IMR-90 (cell line): Measurements from ENCODE around the gene HNRNPA3. TPM values are rescaled to one million over a fixed set of nuclear protein-coding genes. Genes with fewer than 3 reads are reported as not detected.

Source experiments
- ATAC-seq: fragments of 200-7000 bp; cut with Tn5 transposase; 2 replicates; pipeline ENCODE4 v1.9.1; 2020; ENCODE audit warnings: low read depth, mild to moderate bottlenecking, moderate library complexity
- BruUV-seq: library from RNA; stranded (reverse); fragments of 400-500 nt; replicated peaks from 2 replicates; lab custom pipeline; 2021; lab: Mats Ljungman, UMichigan
- CTCF ChIA-PET: fragments of 300-600 bp; formaldehyde crosslinking; extraction: SDS; loops from one replicate; lab custom pipeline; 2021; ENCODE audit warnings: antibody characterized with exemption; lab: Yijun Ruan, JAX
- POLR2A ChIA-PET: fragments of 300-600 bp; sonication (Branson Sonifier 250); formaldehyde crosslinking; loops from one replicate; lab custom pipeline; 2022; ENCODE audit warnings: antibody characterized with exemption; ENCODE audit not compliant: unreplicated experiment; lab: Charles Lee
- DNase-seq: peaks from one replicate; pipeline ENCODE4 v3.0.0; 2013
- H2AFZ ChIP-seq: replicated peaks from 2 replicates; pipeline ENCODE3; 2013; ENCODE audit warnings: low read length, mild to moderate bottlenecking; ENCODE audit not compliant: poor library complexity
- H2AK5ac ChIP-seq: 2 replicates; pipeline ENCODE4 v1.6.1; 2013; ENCODE audit warnings: low read depth, low read length, inconsistent platforms
- H2AK9ac ChIP-seq: replicated peaks from 2 replicates; pipeline ENCODE3; 2013; ENCODE audit warnings: mild to moderate bottlenecking, low read depth, low read length, moderate library complexity; ENCODE audit not compliant: poor library complexity
- H2BK120ac ChIP-seq: 2 replicates; pipeline ENCODE4 v1.6.1; 2013; ENCODE audit warnings: low read depth, low read length, inconsistent platforms
- H2BK15ac ChIP-seq: 3 replicates; pipeline ENCODE4 v1.6.1; 2013; ENCODE audit warnings: low read depth, low read length, inconsistent platforms
- H2BK20ac ChIP-seq: 2 replicates; pipeline ENCODE4 v1.6.1; 2013; ENCODE audit warnings: low read depth, mild to moderate bottlenecking, inconsistent platforms, low read length, moderate library complexity
- H2BK5ac ChIP-seq: 2 replicates; pipeline ENCODE4 v1.6.1; 2013; ENCODE audit warnings: mild to moderate bottlenecking, low read depth, low read length, inconsistent platforms; ENCODE audit not compliant: poor library complexity, severe bottlenecking
- H3K14ac ChIP-seq: replicated peaks from 2 replicates; pipeline ENCODE4 v1.6.1; 2013; ENCODE audit warnings: low read depth, low read length, inconsistent platforms
- H3K18ac ChIP-seq: 2 replicates; pipeline ENCODE4 v1.6.1; 2013; ENCODE audit warnings: low read depth, low read length, control low read depth
- H3K23ac ChIP-seq: 2 replicates; pipeline ENCODE4 v1.6.1; 2013; ENCODE audit warnings: low read depth, low read length, inconsistent platforms
- H3K27ac ChIP-seq: 2 replicates; pipeline ENCODE4 v1.5.1; 2013; ENCODE audit warnings: mild to moderate bottlenecking, control low read depth, low read length; ENCODE audit not compliant: insufficient read depth
- H3K27me3 ChIP-seq: 2 replicates; pipeline ENCODE4 v1.6.1; 2013; ENCODE audit warnings: low read length; ENCODE audit not compliant: control insufficient read depth, insufficient read depth
- H3K36me3 ChIP-seq: 2 replicates; pipeline ENCODE4 v1.6.1; 2013; ENCODE audit warnings: low read length, mixed read lengths; ENCODE audit not compliant: control insufficient read depth, insufficient read depth
- H3K4ac ChIP-seq: 2 replicates; pipeline ENCODE4 v1.6.1; 2013; ENCODE audit warnings: low read depth, low read length, inconsistent platforms
- H3K4me1 ChIP-seq: 2 replicates; pipeline ENCODE4 v1.6.1; 2013; ENCODE audit warnings: low read length, mixed read lengths; ENCODE audit not compliant: control insufficient read depth, insufficient read depth
- H3K4me2 ChIP-seq: 2 replicates; pipeline ENCODE4 v1.6.1; 2013; ENCODE audit warnings: low read depth, mild to moderate bottlenecking, control low read depth, low read length, moderate library complexity
- H3K4me3 ChIP-seq: 2 replicates; pipeline ENCODE4 v1.5.1; 2013; ENCODE audit warnings: low read depth, mild to moderate bottlenecking, control low read depth, low read length, moderate library complexity; ENCODE audit not compliant: insufficient read depth
- H3K56ac ChIP-seq: 2 replicates; pipeline ENCODE4 v1.6.1; 2013; ENCODE audit warnings: low read length, inconsistent platforms; ENCODE audit not compliant: insufficient read depth; ENCODE audit errors: extremely low read depth
- H3K79me1 ChIP-seq, 2 experiments: 2 replicates each; pipeline ENCODE4 v1.6.1; 2013; ENCODE audit warnings: low read length in 2 of 2, inconsistent platforms in 1 of 2, low read depth in 1 of 2
- H3K9ac ChIP-seq: 2 replicates; pipeline ENCODE4 v1.6.1; 2013; ENCODE audit warnings: low read depth, low read length, control low read depth
- H3K9me1 ChIP-seq: 2 replicates; pipeline ENCODE4 v1.6.1; 2013; ENCODE audit warnings: low read length, inconsistent platforms; ENCODE audit not compliant: insufficient read depth
- H3K9me3 ChIP-seq: 2 replicates; pipeline ENCODE4 v1.6.1; 2013; ENCODE audit warnings: low read length; ENCODE audit not compliant: control insufficient read depth, insufficient read depth
- H4K20me1 ChIP-seq: 2 replicates; pipeline ENCODE4 v1.6.1; 2013; ENCODE audit warnings: low read length, inconsistent platforms; ENCODE audit not compliant: insufficient read depth
- H4K5ac ChIP-seq: 2 replicates; pipeline ENCODE4 v1.6.1; 2013; ENCODE audit warnings: mild to moderate bottlenecking, low read depth, low read length, control low read depth
- H4K8ac ChIP-seq, 2 experiments: 2 replicates each; pipeline ENCODE4 v1.6.1; 2013; ENCODE audit warnings: low read depth in 2 of 2, low read length in 2 of 2, control low read depth in 1 of 2, inconsistent platforms in 1 of 2
- H4K91ac ChIP-seq: 2 replicates; pipeline ENCODE4 v1.6.1; 2013; ENCODE audit warnings: low read depth, low read length, inconsistent platforms; ENCODE audit not compliant: insufficient read depth
- BHLHE40 ChIP-seq: fragments of 150-350 bp; IDR thresholded peaks from 2 replicates; pipeline ENCODE4 v1.6.1; 2016; ENCODE audit warnings: mild to moderate bottlenecking, low read depth, low read length
- CEBPB ChIP-seq: IDR thresholded peaks from 2 replicates; pipeline ENCODE4 v1.6.1; 2012; ENCODE audit warnings: low read depth, low read length, improper control_type of control experiment
- CHD1 ChIP-seq: IDR thresholded peaks from 2 replicates; pipeline ENCODE4 v1.6.1; 2012; ENCODE audit warnings: low read depth, low read length, improper control_type of control experiment
- CTCF ChIP-seq: conservative IDR thresholded peaks from 2 replicates; pipeline ENCODE4 v1.5.1; 2012; ENCODE audit warnings: mild to moderate bottlenecking, low read depth, low read length, improper control_type of control experiment
- ELK1 ChIP-seq: fragments of 150-350 bp; IDR thresholded peaks from 2 replicates; pipeline ENCODE4 v1.6.1; 2016; ENCODE audit warnings: low read depth, mild to moderate bottlenecking, low read length, moderate library complexity, borderline replicate concordance
- FOS ChIP-seq: fragments of 150-350 bp; IDR thresholded peaks from 2 replicates; pipeline ENCODE4 v1.6.1; 2016; ENCODE audit warnings: low read depth, low read length
- MAFK ChIP-seq: IDR thresholded peaks from 2 replicates; pipeline ENCODE4 v1.6.1; 2012; ENCODE audit warnings: low read depth, low read length, improper control_type of control experiment
- MAZ ChIP-seq: IDR thresholded peaks from 2 replicates; pipeline ENCODE4 v1.6.1; 2012; ENCODE audit warnings: low read depth, mild to moderate bottlenecking, low read length, improper control_type of control experiment, moderate library complexity, borderline replicate concordance
- MXI1 ChIP-seq: IDR thresholded peaks from 2 replicates; pipeline ENCODE4 v1.6.1; 2012; ENCODE audit warnings: low read depth, mild to moderate bottlenecking, low read length, moderate library complexity, borderline replicate concordance
- NFE2L2 ChIP-seq: fragments of 150-350 bp; IDR thresholded peaks from 2 replicates; pipeline ENCODE4 v1.6.1; 2016; ENCODE audit warnings: low read depth, mild to moderate bottlenecking, low read length
- POLR2A ChIP-seq: IDR thresholded peaks from 2 replicates; pipeline ENCODE4 v1.6.1; 2012; ENCODE audit warnings: mild to moderate bottlenecking, low read depth, low read length
- RAD21 ChIP-seq: IDR thresholded peaks from 2 replicates; pipeline ENCODE4 v1.6.1; 2012; ENCODE audit warnings: low read length, improper control_type of control experiment
- RCOR1 ChIP-seq: IDR thresholded peaks from 2 replicates; pipeline ENCODE4 v1.6.1; 2012; ENCODE audit warnings: mild to moderate bottlenecking, low read length, improper control_type of control experiment; ENCODE audit not compliant: insufficient replicate concordance
- RFX5 ChIP-seq: IDR thresholded peaks from 2 replicates; pipeline ENCODE4 v1.8.0; 2012; ENCODE audit warnings: low read depth, mild to moderate bottlenecking, low read length, moderate library complexity
- SMC3 ChIP-seq: fragments of 150-350 bp; IDR thresholded peaks from 2 replicates; pipeline ENCODE4 v1.6.1; 2016; ENCODE audit warnings: low read depth, mild to moderate bottlenecking, antibody characterized with exemption, low read length, moderate library complexity
- USF2 ChIP-seq: fragments of 150-350 bp; IDR thresholded peaks from 2 replicates; pipeline ENCODE4 v1.6.1; 2017; ENCODE audit warnings: mild to moderate bottlenecking, antibody characterized with exemption, low read length, low read depth
- WGBS, 2 experiments: methylation state at CpG; one replicate each; pipeline versions ENCODE4 v1.1.5 to v1.1.7; 2013; ENCODE audit warnings: missing lambda C conversion rate in 2 of 2; ENCODE audit not compliant: insufficient read length in 1 of 2; ENCODE audit errors: extremely low coverage in 2 of 2; 5-methylcytosine and 5-hydroxymethylcytosine counted together
- dilution Hi-C: fragments of 300-500 bp; cut with HindIII; formaldehyde crosslinking; loops from one replicate; pipeline ENCODE4 v1.14.3; 2018; ENCODE audit warnings: low sequenced_read_pairs; ENCODE audit not compliant: unreplicated experiment
- in situ Hi-C: fragments of 300-500 bp; cut with MboI; formaldehyde crosslinking; loops from 3 replicates; pipeline ENCODE4 v1.14.3; 2019; ENCODE audit warnings: low sequenced_read_pairs, inconsistent platforms, mixed read lengths
- intact Hi-C: fragments of 100-400 bp; cut with micrococcal nuclease; formaldehyde crosslinking; loops from 2 replicates; pipeline ENCODE4 v1.10.0; 2022
- polyA plus RNA-seq, 3 experiments: library from polyadenylated mRNA; depleted of rRNA; stranded (reverse); fragments of >200 nt; gene quantifications; 2 replicates each; pipeline ENCODE4 v1.2.3, GENCODE V29; 2012; ENCODE audit warnings: low replicate concordance in 1 of 3
- total RNA-seq: library from RNA; depleted of rRNA; stranded (reverse); fragments of >200 nt; gene quantifications from 2 replicates; pipeline ENCODE4 v1.2.3, GENCODE V29; 2012

The HNRNPA3 gene
- total and polyA plus RNA-seq, 2 of the 4 experiments (the other 2 are of a cell fraction): 18.6 to 111 TPM

GRCh38 chr2:177237932-177238331 is 25.3 kb downstream of the HNRNPA3 start:
- no peak overlapping the region for H3K27ac ChIP-seq
- no peak for ATAC-seq
- no peak overlapping the region for H2BK5ac ChIP-seq
- no peak overlapping the region for H2BK15ac ChIP-seq
- in situ Hi-C loops (no loop called here), dilution Hi-C loops (no loop called here), intact Hi-C loops (no loop called here)
- H2AFZ ChIP-seq: no peak overlapping the region
- no peak overlapping the region for H4K5ac ChIP-seq
- H3K56ac ChIP-seq: no peak overlapping the region
- peaks cover 20% of the 10 kb centered on the region for H3K4me1 ChIP-seq
- H3K4ac ChIP-seq: no peak overlapping the region
- TF ChIP-seq CHD1 (no peak), BHLHE40 (no peak), MAFK (no peak), ELK1 (no peak), MXI1 (no peak), FOS (no peak), POLR2A (no peak), CEBPB (no peak), SMC3 (no peak), CTCF (no peak), USF2 (no peak), MAZ (no peak), RFX5 (no peak), RAD21 (no peak), NFE2L2 (no peak), RCOR1 (no peak)
- no peak overlapping the region for H2BK120ac ChIP-seq
- peaks cover 11 to 41% of the 10 kb centered on the region in 2 experiments; a peak in 3 of 4 replicates for H3K79me1 ChIP-seq
- DNase-seq: no peak
- BruUV-seq: no TSS peak
- H3K27me3 ChIP-seq: no peaks in the 10 kb centered on the region
- CTCF ChIA-PET: interaction anchor here (0.5 to 1.0 kb wide), 2 partner anchors 8 to 25 kb away, joined by 4 read pairs; no protein-coding TSS in a partner anchor
- no peaks in the 10 kb centered on the region for H3K9me3 ChIP-seq
- H3K36me3 ChIP-seq: peaks cover 29% of the 10 kb centered on the region
- H4K20me1 ChIP-seq: peaks cover 94% of the 10 kb centered on the region
- no peak overlapping the region for H3K4me2 ChIP-seq
- no peak overlapping the region for H3K9ac ChIP-seq
- no peak overlapping the region for H3K18ac ChIP-seq
- no peak overlapping the region for H4K8ac ChIP-seq
- H3K23ac ChIP-seq: peak overlapping the region; percentile 64; the same call in 1 of the 2 replicates
- no peak overlapping the region for H2BK20ac ChIP-seq
- H3K9me1 ChIP-seq: peaks cover 18% of the 10 kb centered on the region
- no peak overlapping the region for H2AK9ac ChIP-seq
- no CpG with 5 or more reads among the region's 2 CpGs for WGBS, 2 experiments
- POLR2A ChIA-PET: interaction anchor here (0.7 kb wide), 1 partner anchor 154 kb away, joined by 3 read pairs; the partner anchor contains the start of gene AGPS
- no peak overlapping the region for H3K4me3 ChIP-seq
- H2AK5ac ChIP-seq: no peak overlapping the region
- no peak overlapping the region for H4K91ac ChIP-seq
- H3K14ac ChIP-seq: no peak overlapping the region
